T-helper 17 cell (primary cell): ENCODE results near the gene TNS4. TPM values are rescaled to one million over a fixed set of nuclear protein-coding genes. Genes with fewer than 3 reads are reported as not detected.

ENCODE experiments used
- total RNA-seq, 4 donors: library from RNA in 2 of 4; stranded (reverse) in 2 of 4; gene quantifications; one replicate each; pipeline ENCODE4 v1.2.3 and lab custom pipeline; 2022 to 2026

Gene TNS4
- total RNA-seq, 2 donors from 2014 or later = 0.77 to 1.7 TPM

Other genes starting within 250 kb of the TNS4 start
- 1 to 10 TPM; 1.2 to 2.7 TPM for gene CDC6, start 213.7 kb downstream of the TNS4 start, total RNA-seq
- 100 to 1,000 TPM in 1 of 2 donors, 10 to 100 TPM in 1; 97.0 to 106 TPM for gene RARA, start 192.4 kb downstream of the TNS4 start, total RNA-seq
- gene GJD3, start 136.9 kb downstream of the TNS4 start, total RNA-seq = not detected
- gene TOP2A, start 83.7 kb downstream of the TNS4 start, total RNA-seq = 1 to 10 TPM; 4.1 to 6.4 TPM
- gene IGFBP4, start 58.2 kb downstream of the TNS4 start, total RNA-seq = 1 to 10 TPM; 5.7 to 7.0 TPM
- gene CCR7, start 63.8 kb upstream of the TNS4 start, total RNA-seq = 100 to 1,000 TPM; 165 to 182 TPM
- gene SMARCE1, start 146.2 kb upstream of the TNS4 start, total RNA-seq = 10 to 100 TPM; 60.0 to 77.5 TPM
- gene KRT222, start 163.6 kb upstream of the TNS4 start, total RNA-seq = not detected
- gene KRT24, start 202.1 kb upstream of the TNS4 start, total RNA-seq = not detected